A549 treated with dexamethasone at 1 μM for 4 hours (cell line): ENCODE results near the gene ZBED4. TPM values are rescaled to one million over a fixed set of nuclear protein-coding genes. Genes with fewer than 3 reads are reported as not detected.

ENCODE experiments used
- total RNA-seq: library from RNA; stranded (reverse); fragments of 200-300 nt; extraction: Qiagen RNA extraction; gene quantifications from 5 replicates; pipeline ENCODE4 v1.2.3, GENCODE V29; 2022

Gene ZBED4
- total RNA-seq: 10.2 to 14.3 TPM (median 14.0 TPM) in 5 replicates

GRCh38 chr22:49852898-49853894, at the start of gene ZBED4:
Gene ZBED4 (plus strand): TSS chr22:49853844. CDS start chr22:49883663, 29,819 bp downstream.

GRCh38 chr22:49827853-49828598, 25.6 kb upstream of the ZBED4 start, which contains the start of gene BRD1:
Gene BRD1 (minus strand): TSS chr22:49827873. CDS start chr22:49824317, 3,556 bp downstream.

GRCh38 chr22:49917974-49918910, 64.6 kb downstream of the ZBED4 start, which contains the start of the genes ALG12 and CRELD2:
Gene ALG12 (minus strand): TSS chr22:49918438. CDS start chr22:49913765, 4,673 bp downstream.
Gene CRELD2 (plus strand): TSS chr22:49918634. CDS start chr22:49918770, 136 bp downstream.

Other genes starting within 250 kb of the ZBED4 start
- 11.4 to 16.7 TPM (median 15.3 TPM) in 5 replicates for gene BRD1, start 26.0 kb upstream of the ZBED4 start, total RNA-seq
- gene ALG12, start 64.6 kb downstream of the ZBED4 start, total RNA-seq: 8.2 to 11.8 TPM (median 10.0 TPM) in 5 replicates
- 19.6 to 29.4 TPM (median 27.4 TPM) in 5 replicates for gene CRELD2, start 64.8 kb downstream of the ZBED4 start, total RNA-seq
- 43.7 to 82.4 TPM (median 79.1 TPM) in 5 replicates for gene PIM3, start 106.9 kb downstream of the ZBED4 start, total RNA-seq
- gene IL17REL, start 158.9 kb downstream of the ZBED4 start, total RNA-seq: 0.04 to 0.07 TPM (median 0.05 TPM) in 4 of 5 replicates, not detected in the other
- not detected in 5 replicates for gene TTLL8, start 204.5 kb downstream of the ZBED4 start, total RNA-seq
- gene MLC1, start 231.6 kb downstream of the ZBED4 start, total RNA-seq: 0.02 to 0.05 TPM (median 0.02 TPM) in 5 replicates
- gene MOV10L1, start 236.2 kb downstream of the ZBED4 start, total RNA-seq: 0.10 TPM in 1 of 5 replicates, not detected in the others